Neuronal stem cell (in vitro differentiated cells): ENCODE results near the gene OR8G5.

Source experiments
- DNase-seq: peaks from one replicate; pipeline ENCODE4 v3.0.0-alpha.2; 2013; ENCODE audit warnings: low spot score
- H2AFZ ChIP-seq: one replicate; pipeline ENCODE4 v1.6.1; 2013; ENCODE audit warnings: mild to moderate bottlenecking, low read length, inconsistent platforms
- H2AK5ac ChIP-seq: 2 replicates; pipeline ENCODE4 v1.6.1; 2013; ENCODE audit warnings: low read depth, mild to moderate bottlenecking, inconsistent platforms, low read length, moderate library complexity, mixed read lengths
- H2BK120ac ChIP-seq: 2 replicates; pipeline ENCODE4 v1.6.1; 2013; ENCODE audit warnings: low read depth, mild to moderate bottlenecking, inconsistent platforms, low read length, moderate library complexity, mixed read lengths
- H2BK12ac ChIP-seq: one replicate; pipeline ENCODE4 v1.6.1; 2013; ENCODE audit warnings: low read length, inconsistent platforms
- H2BK15ac ChIP-seq: 2 replicates; pipeline ENCODE4 v1.6.1; 2013; ENCODE audit warnings: mild to moderate bottlenecking, low read length, inconsistent platforms, mixed read lengths
- H2BK5ac ChIP-seq: one replicate; pipeline ENCODE4 v1.6.1; 2013; ENCODE audit warnings: inconsistent platforms, mild to moderate bottlenecking, low read length, moderate library complexity
- H3K14ac ChIP-seq: one replicate; pipeline ENCODE4 v1.6.1; 2013; ENCODE audit warnings: low read length, inconsistent platforms
- H3K18ac ChIP-seq: 2 replicates; pipeline ENCODE4 v1.6.1; 2013; ENCODE audit warnings: low read length, inconsistent platforms
- H3K23ac ChIP-seq: 2 replicates; pipeline ENCODE4 v1.6.1; 2013; ENCODE audit warnings: low read depth, mild to moderate bottlenecking, mixed read lengths, low read length, inconsistent platforms; ENCODE audit not compliant: poor library complexity
- H3K27ac ChIP-seq: replicated peaks from 3 replicates; pipeline ENCODE4 v1.5.1; 2013; ENCODE audit warnings: low read length, inconsistent platforms
- H3K27me3 ChIP-seq, 3 experiments: 2 replicates each; pipeline ENCODE4 v1.6.1; 2013; ENCODE audit warnings: low read length in 3 of 3, mild to moderate bottlenecking in 2 of 3, inconsistent platforms in 1 of 3, low read depth in 1 of 3, mixed read lengths in 1 of 3, moderate library complexity in 1 of 3; ENCODE audit not compliant: control insufficient read depth in 3 of 3, insufficient read depth in 3 of 3
- H3K36me3 ChIP-seq, 2 donors: replicated peaks in 1 of 2; 2 replicates each; pipeline ENCODE4 v1.6.1; 2013; ENCODE audit warnings: low read length in 2 of 2; ENCODE audit not compliant: control insufficient read depth in 2 of 2, insufficient read depth in 2 of 2
- H3K4ac ChIP-seq: 2 replicates; pipeline ENCODE4 v1.6.1; 2013; ENCODE audit warnings: inconsistent platforms, mild to moderate bottlenecking, low read length, moderate library complexity
- H3K4me1 ChIP-seq, 2 donors: 1 replicate in 1 of 2; 2 replicates in 1 of 2; pipeline ENCODE4 v1.6.1; 2013; ENCODE audit warnings: low read length in 2 of 2, low read depth in 1 of 2; ENCODE audit not compliant: control insufficient read depth in 2 of 2, insufficient read depth in 1 of 2
- H3K4me2 ChIP-seq: one replicate; pipeline ENCODE4 v1.6.1; 2013; ENCODE audit warnings: mild to moderate bottlenecking, low read length, inconsistent platforms; ENCODE audit not compliant: insufficient read depth, poor library complexity, severe bottlenecking
- H3K4me3 ChIP-seq, 2 donors: 2 replicates each; pipeline ENCODE4 v1.5.1; 2013; ENCODE audit warnings: low read length in 2 of 2, mild to moderate bottlenecking in 2 of 2, inconsistent platforms in 1 of 2, moderate library complexity in 1 of 2
- H3K79me1 ChIP-seq: one replicate; pipeline ENCODE4 v1.6.1; 2013; ENCODE audit warnings: low read depth, mild to moderate bottlenecking, inconsistent platforms, low read length, moderate library complexity
- H3K9ac ChIP-seq: one replicate; pipeline ENCODE4 v1.6.1; 2013; ENCODE audit warnings: mild to moderate bottlenecking, low read depth, low read length, inconsistent platforms; ENCODE audit not compliant: poor library complexity
- H3K9me3 ChIP-seq, 2 donors: replicated peaks in 1 of 2; 2 replicates each; pipeline versions ENCODE3 to v1.6.1; 2013; ENCODE audit warnings: low read length in 2 of 2, mild to moderate bottlenecking in 2 of 2, inconsistent platforms in 1 of 2, low read depth in 1 of 2, mixed read lengths in 1 of 2, moderate library complexity in 1 of 2; ENCODE audit not compliant: control insufficient read depth in 2 of 2, insufficient read depth in 1 of 2
- H4K8ac ChIP-seq: one replicate; pipeline ENCODE4 v1.6.1; 2013; ENCODE audit warnings: low read depth, mild to moderate bottlenecking, inconsistent platforms, low read length, moderate library complexity
- H4K91ac ChIP-seq: one replicate; pipeline ENCODE4 v1.6.1; 2013; ENCODE audit warnings: low read length, low read depth, mild to moderate bottlenecking, inconsistent platforms; ENCODE audit not compliant: poor library complexity
- WGBS, 2 donors: extraction: QIAGEN DNeasy Blood & Tissue Kit; methylation state at CpG; one replicate each; pipeline ENCODE4 v1.1.7; 2013; ENCODE audit warnings: missing lambda C conversion rate in 2 of 2, mixed read lengths in 1 of 2; ENCODE audit not compliant: insufficient read length in 2 of 2, insufficient replicate concordance in 1 of 2; ENCODE audit errors: extremely low coverage in 2 of 2; 5-methylcytosine and 5-hydroxymethylcytosine counted together

OR8G5 gene

DNA sequence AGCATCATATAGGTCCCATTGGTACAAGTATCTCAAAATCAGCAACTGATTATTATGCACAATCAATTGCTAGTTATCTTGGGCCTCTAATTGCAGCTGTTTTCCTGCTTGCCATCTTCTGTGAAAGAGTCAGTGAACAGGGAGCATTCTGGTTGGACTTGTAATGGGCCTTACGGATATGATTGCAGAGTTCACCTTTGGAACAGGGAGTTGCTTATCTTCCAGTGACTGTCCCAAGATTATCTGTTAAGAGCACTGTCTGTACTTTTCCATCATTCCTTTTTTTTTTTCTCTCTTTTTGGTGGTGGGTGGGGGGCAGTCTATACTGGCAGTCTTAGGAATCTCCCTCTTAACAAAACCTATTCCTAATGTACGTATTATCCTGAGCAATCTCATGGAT, 17.8 kb downstream of the OR8G5 start:
- no peak overlapping the region for H2AK5ac ChIP-seq
- no peak overlapping the region for H3K4me3 ChIP-seq
- H4K91ac ChIP-seq, result no peak overlapping the region
- H3K27me3 ChIP-seq, result no peaks in the 10 kb centered on the region
- no peak overlapping the region for H3K4me2 ChIP-seq
- H3K79me1 ChIP-seq, result no peaks in the 10 kb centered on the region
- H2BK5ac ChIP-seq, result no peak overlapping the region
- no peak overlapping the region for H2BK15ac ChIP-seq
- no peak overlapping the region for H3K27ac ChIP-seq
- no peak for DNase-seq
- H3K4me1 ChIP-seq, result peaks cover 0 to 2% of the 10 kb centered on the region in 2 donors
- no peak overlapping the region for H2AFZ ChIP-seq
- no peak overlapping the region for H3K18ac ChIP-seq
- H3K9me3 ChIP-seq, result no peaks in the 10 kb centered on the region
- no CpG with 5 or more reads among the region's 2 CpGs for WGBS, 2 donors
- H2BK120ac ChIP-seq, result no peak overlapping the region
- H3K14ac ChIP-seq, result no peak overlapping the region
- H3K4ac ChIP-seq, result no peak overlapping the region
- no peak overlapping the region for H3K9ac ChIP-seq
- no peak overlapping the region for H4K8ac ChIP-seq
- H3K23ac ChIP-seq, result no peak overlapping the region
- no peak overlapping the region for H2BK12ac ChIP-seq
- H3K36me3 ChIP-seq, result no peaks in the 10 kb centered on the region

DNA sequence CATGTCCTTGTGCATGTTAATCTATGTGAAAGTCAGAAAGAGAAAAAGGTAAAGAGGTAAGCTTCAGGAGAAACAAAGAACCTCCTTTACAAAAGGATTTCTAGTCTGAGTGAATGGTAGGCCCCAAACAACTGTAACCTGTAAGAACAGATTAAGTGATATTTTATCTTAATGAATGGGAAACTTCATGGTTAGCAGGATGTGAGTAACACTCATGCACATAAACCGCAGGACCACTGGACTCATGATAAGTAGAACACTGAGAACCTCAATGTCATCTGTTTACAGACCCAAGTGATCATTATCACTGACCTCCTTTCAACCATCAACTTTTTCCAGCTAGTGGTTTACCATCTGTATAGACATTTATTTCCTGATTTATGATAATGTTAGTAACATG, 19.9 kb downstream of the OR8G5 start:
- no peaks in the 10 kb centered on the region for H3K27me3 ChIP-seq
- H3K23ac ChIP-seq, result no peak overlapping the region
- no peak overlapping the region for H3K4me2 ChIP-seq
- H3K9ac ChIP-seq, result no peak overlapping the region
- no peaks in the 10 kb centered on the region for H3K36me3 ChIP-seq
- no peaks in the 10 kb centered on the region for H3K4me1 ChIP-seq
- H4K8ac ChIP-seq, result no peak overlapping the region
- H2BK120ac ChIP-seq, result no peak overlapping the region
- no peak overlapping the region for H2BK12ac ChIP-seq
- H3K4ac ChIP-seq, result no peak overlapping the region
- no peak overlapping the region for H2BK5ac ChIP-seq
- H3K27ac ChIP-seq, result no peak overlapping the region
- H2AK5ac ChIP-seq, result no peak overlapping the region
- no peak for DNase-seq
- H4K91ac ChIP-seq, result no peak overlapping the region
- H3K18ac ChIP-seq, result no peak overlapping the region
- H2AFZ ChIP-seq, result no peak overlapping the region
- no peaks in the 10 kb centered on the region for H3K79me1 ChIP-seq
- no peak overlapping the region for H3K4me3 ChIP-seq
- H2BK15ac ChIP-seq, result no peak overlapping the region
- H3K9me3 ChIP-seq, result no peaks in the 10 kb centered on the region
- H3K14ac ChIP-seq, result no peak overlapping the region
- no CpG with 5 or more reads among the region's 1 CpG for WGBS, 2 donors

DNA sequence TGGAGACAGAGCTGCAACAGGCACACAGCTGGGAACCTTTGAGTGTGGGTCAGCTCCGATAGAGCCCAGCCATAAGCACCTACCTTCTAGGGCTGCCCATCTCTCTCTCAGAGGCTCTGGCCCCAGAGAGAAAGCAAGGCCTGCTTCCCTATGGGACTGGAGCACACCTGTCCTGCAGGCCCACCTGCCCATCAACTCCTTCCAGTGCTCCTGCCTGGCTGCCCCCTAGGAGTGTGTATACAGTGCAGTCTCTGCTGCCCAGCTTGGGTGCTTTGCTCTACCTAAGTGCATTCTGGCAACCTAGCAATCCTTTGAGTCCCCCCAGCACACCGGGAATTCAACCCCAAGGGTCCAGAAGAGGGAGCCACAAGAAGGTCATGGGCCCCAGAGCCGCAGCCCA, 21.0 kb downstream of the OR8G5 start:
- no peaks in the 10 kb centered on the region for H3K9me3 ChIP-seq
- H3K79me1 ChIP-seq, result no peaks in the 10 kb centered on the region
- no peak overlapping the region for H2BK5ac ChIP-seq
- no peak overlapping the region for H3K4me2 ChIP-seq
- no peak overlapping the region for H2AFZ ChIP-seq
- H4K91ac ChIP-seq, result no peak overlapping the region
- H2BK120ac ChIP-seq, result no peak overlapping the region
- no peaks in the 10 kb centered on the region for H3K36me3 ChIP-seq
- no peak overlapping the region for H2BK12ac ChIP-seq
- H3K9ac ChIP-seq, result no peak overlapping the region
- no CpG with 5 or more reads among the region's 3 CpGs for WGBS, 2 donors
- H3K27ac ChIP-seq, result no peak overlapping the region
- H3K4ac ChIP-seq, result no peak overlapping the region
- H3K14ac ChIP-seq, result no peak overlapping the region
- H4K8ac ChIP-seq, result no peak overlapping the region
- no peak overlapping the region for H3K4me3 ChIP-seq
- no peak overlapping the region for H3K23ac ChIP-seq
- H3K18ac ChIP-seq, result no peak overlapping the region
- H3K27me3 ChIP-seq, result no peaks in the 10 kb centered on the region
- no peak overlapping the region for H2AK5ac ChIP-seq
- no peak overlapping the region for H2BK15ac ChIP-seq
- H3K4me1 ChIP-seq, result no peaks in the 10 kb centered on the region
- no peak for DNase-seq

GRCh38 chr11:124277804-124278203, 21.6 kb downstream of the OR8G5 start:
- Histone ChIP-seq H2BK12ac (no peak overlapping the region), H3K9ac (no peak overlapping the region), H3K4me2 (no peak overlapping the region), H3K79me1 (no peaks in the 10 kb centered on the region), H3K14ac (no peak overlapping the region), H4K8ac (no peak overlapping the region), H2AK5ac (no peak overlapping the region), H3K23ac (no peak overlapping the region), H4K91ac (no peak overlapping the region), H3K36me3 (no peaks in the 10 kb centered on the region), H2BK15ac (no peak overlapping the region), H3K4me1 (no peaks in the 10 kb centered on the region), H3K4me3 (no peak overlapping the region), H3K9me3 (no peaks in the 10 kb centered on the region), H3K27me3 (no peaks in the 10 kb centered on the region), H2BK5ac (no peak overlapping the region), H3K27ac (no peak overlapping the region), H3K18ac (peak overlapping the region; percentile 56), H2AFZ (no peak overlapping the region), H2BK120ac (no peak overlapping the region), H3K4ac (no peak overlapping the region)
- DNase-seq, result no peak
- whole genome bisulfite sequencing, 2 donors, result no CpG with 5 or more reads among the region's 3 CpGs
